Effector CD8-positive, alpha-beta T cell (primary cell): Measurements from ENCODE around the gene AMY1B.
"Not testable (repeated sequence)": the region's sequence is repeated elsewhere in the genome, so short reads cannot be mapped to it uniquely, and the experiment has no call there.

Experiments used
- DNase-seq: peaks from one replicate; lab custom pipeline; 2025; lab: John Stamatoyannopoulos, UW
- total RNA-seq, 4 experiments: gene quantifications; one replicate each; lab custom pipeline; 2026; lab: John Stamatoyannopoulos, UW

The AMY1B gene
- total RNA-seq = 0 reads per million in 4 experiments

- not testable (repeated sequence) for DNase-seq
Observed at GRCh38 chr1:103696110-103696509, at the start of gene AMY1B. Gene AMY1B, minus strand, starts transcription at chr1:103696210. Its CDS starts 571 bp downstream, at chr1:103695639.

- DNase-seq = not testable (repeated sequence)
Observed at GRCh38 chr1:103745040-103745439, 49.0 kb upstream of the AMY1B start.

GRCh38 chr1:103744449-103744848, 48.4 kb upstream of the AMY1B start:
- not testable (repeated sequence) for DNase-seq

- not testable (repeated sequence) for DNase-seq
Observed at GRCh38 chr1:103738031-103738430, 42.0 kb upstream of the AMY1B start.

GRCh38 chr1:103735334-103735733, 39.3 kb upstream of the AMY1B start:
- not testable (repeated sequence) for DNase-seq

- DNase-seq = not testable (repeated sequence)
Observed at GRCh38 chr1:103721473-103721872, 25.5 kb upstream of the AMY1B start.

GRCh38 chr1:103717404-103717803, 21.4 kb upstream of the AMY1B start:
- DNase-seq = not testable (repeated sequence)

GRCh38 chr1:103710381-103710780, 14.4 kb upstream of the AMY1B start:
- not testable (repeated sequence) for DNase-seq

GRCh38 chr1:103707670-103708069, 11.7 kb upstream of the AMY1B start:
- DNase-seq = not testable (repeated sequence)

GRCh38 chr1:103701256-103701655, 5.2 kb upstream of the AMY1B start:
- not testable (repeated sequence) for DNase-seq

GRCh38 chr1:103700669-103701068, 4.7 kb upstream of the AMY1B start:
- not testable (repeated sequence) for DNase-seq

- DNase-seq = not testable (repeated sequence)
Observed at GRCh38 chr1:103697430-103697829, 1.4 kb upstream of the AMY1B start.

GRCh38 chr1:103676335-103676734, 19.7 kb downstream of the AMY1B start:
- not testable (repeated sequence) for DNase-seq

GRCh38 chr1:103655460-103655859, 40.5 kb downstream of the AMY1B start, which contains the start of gene AMY1A:
Gene AMY1A, plus strand, starts transcription at chr1:103655760. Its CDS starts 571 bp downstream, at chr1:103656331.
- not testable (repeated sequence) for DNase-seq

- DNase-seq = not testable (repeated sequence)
Observed at GRCh38 chr1:103654133-103654532, 41.9 kb downstream of the AMY1B start.

GRCh38 chr1:103650889-103651288, 45.1 kb downstream of the AMY1B start:
- not testable (repeated sequence) for DNase-seq

GRCh38 chr1:103650305-103650704, 45.7 kb downstream of the AMY1B start:
- not testable (repeated sequence) for DNase-seq

- not testable (repeated sequence) for DNase-seq
Observed at GRCh38 chr1:103643908-103644307, 52.1 kb downstream of the AMY1B start.

GRCh38 chr1:103641194-103641593, 54.8 kb downstream of the AMY1B start:
- not testable (repeated sequence) for DNase-seq
